Heart left ventricle (tissue), 13 donors: Measurements from ENCODE around the gene HOXB2.

Experiments
- POLR2A ChIP-seq, 2 donors: fragments of 450-650 bp; IDR thresholded peaks; one replicate each; pipeline ENCODE4 v1.6.1; 2017; ENCODE audit warnings: antibody characterized with exemption in 2 of 2, mild to moderate bottlenecking in 2 of 2, moderate library complexity in 2 of 2
- TF ChIP-seq, protein P1 (sequence below), 12 donors: fragments of 200-600 bp; sonication (generic) in 4 of 12; IDR thresholded peaks; one replicate each; pipeline versions ENCODE4 v1.5.0 to v1.8.0; 2018 to 2022; ENCODE audit warnings: antibody characterized with exemption in 12 of 12, mild to moderate bottlenecking in 5 of 12
- donor health status: ischemic (EF 13 %, LVEDD 7.1; RV severe dilation, severe dysfunction).
- donor health status: DM: no; HTN: yes; CAD: no.
- donor health status: DM: no; HTN: no; CAD: no.
- donor health status: ischemic (EF 25% LVEDD 6.9; RV normal size, moderate dysfunction).
- donor health status: ischemic (EF 25% LVEDD 5.7; RV mildly dilated, moderate dysfunction).
- donor health status: ischemic (EF 35%, LVEDD 5.7; RV mildly dilated, moderate dysfunction).
- donor health status: nonischemic (EF 11% LVEDD 7.7; RV severe dilation, severe dysfunction).
- donor health status: DM: yes; HTN: yes; CAD: no.
- donor health status: PGD.
- donor health status: ischemic (EF 29% LVEDD 5.4; RV normal size, mild dysfunction).
- donor health status: nonischemic (EF 23%, LVEDD 6.1; RV moderate dilation, normal function).

GRCh38 chr17:48567209-48567608 is 22.3 kb upstream of the HOXB2 start:
- TF ChIP-seq POLR2A (IDR thresholded peaks at IDR 0.05), result no peak
- TF ChIP-seq, protein P1, sequence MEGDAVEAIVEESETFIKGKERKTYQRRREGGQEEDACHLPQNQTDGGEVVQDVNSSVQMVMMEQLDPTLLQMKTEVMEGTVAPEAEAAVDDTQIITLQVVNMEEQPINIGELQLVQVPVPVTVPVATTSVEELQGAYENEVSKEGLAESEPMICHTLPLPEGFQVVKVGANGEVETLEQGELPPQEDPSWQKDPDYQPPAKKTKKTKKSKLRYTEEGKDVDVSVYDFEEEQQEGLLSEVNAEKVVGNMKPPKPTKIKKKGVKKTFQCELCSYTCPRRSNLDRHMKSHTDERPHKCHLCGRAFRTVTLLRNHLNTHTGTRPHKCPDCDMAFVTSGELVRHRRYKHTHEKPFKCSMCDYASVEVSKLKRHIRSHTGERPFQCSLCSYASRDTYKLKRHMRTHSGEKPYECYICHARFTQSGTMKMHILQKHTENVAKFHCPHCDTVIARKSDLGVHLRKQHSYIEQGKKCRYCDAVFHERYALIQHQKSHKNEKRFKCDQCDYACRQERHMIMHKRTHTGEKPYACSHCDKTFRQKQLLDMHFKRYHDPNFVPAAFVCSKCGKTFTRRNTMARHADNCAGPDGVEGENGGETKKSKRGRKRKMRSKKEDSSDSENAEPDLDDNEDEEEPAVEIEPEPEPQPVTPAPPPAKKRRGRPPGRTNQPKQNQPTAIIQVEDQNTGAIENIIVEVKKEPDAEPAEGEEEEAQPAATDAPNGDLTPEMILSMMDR (IDR thresholded peaks at IDR 0.05), result no peak
